ENCODE measurements around the gene CDRT4. TPM values are rescaled to one million over a fixed set of nuclear protein-coding genes. Genes with fewer than 3 reads are reported as not detected.
A peak's percentile ranks its signal among the peaks of the same experiment; 100 is the strongest.
"Not testable (repeated sequence)": the region's sequence is repeated elsewhere in the genome, so short reads cannot be mapped to it uniquely, and the experiment has no call there.

Gene CDRT4
- 14.7 TPM for total RNA-seq

- DNase-seq (ENCODE audit: low spot score) (no peak), ATAC-seq (no peak)
- intact Hi-C loops (cut with DNase I), result no loop called here
These were observed at the start of gene CDRT4 for GRCh38 chr17:15467592-15467991. Gene CDRT4 (minus strand): TSS chr17:15467621. CDS start chr17:15440238, 27,383 bp downstream.

- intact Hi-C loops (cut with DNase I), result no loop called here
- DNase-seq (ENCODE audit: low spot score) (no peak), ATAC-seq (no peak)
These were observed 48.7 kb upstream of the CDRT4 start for GRCh38 chr17:15516150-15516549.

GRCh38 chr17:15514469-15514868 is 47.0 kb upstream of the CDRT4 start:
- ATAC-seq, result no peak
- no peak for DNase-seq (ENCODE audit: low spot score)
- intact Hi-C loops (cut with DNase I), result no loop called here

GRCh38 chr17:15513856-15514459 is 46.5 kb upstream of the CDRT4 start:
- intact Hi-C loops (cut with DNase I), result no loop called here
- ATAC-seq (no peak), DNase-seq (ENCODE audit: low spot score) (no peak)

- DNase-seq (ENCODE audit: low spot score) (no peak), ATAC-seq (peak; percentile 65)
- intact Hi-C loops (cut with DNase I), result no loop called here
These were observed 45.8 kb upstream of the CDRT4 start for GRCh38 chr17:15513058-15513791.

- intact Hi-C loops (cut with DNase I), result no loop called here
- DNase-seq (ENCODE audit: low spot score) (no peak), ATAC-seq (peak; percentile 50)
These were observed 44.8 kb upstream of the CDRT4 start for GRCh38 chr17:15512071-15512709.

GRCh38 chr17:15511142-15511541 is 43.7 kb upstream of the CDRT4 start:
- intact Hi-C loops (cut with DNase I), result no loop called here
- ATAC-seq (no peak), DNase-seq (ENCODE audit: low spot score) (no peak)

GRCh38 chr17:15510361-15510760 is 42.9 kb upstream of the CDRT4 start:
- intact Hi-C loops (cut with DNase I), result no loop called here
- DNase-seq (ENCODE audit: low spot score) (no peak), ATAC-seq (no peak)

- DNase-seq (ENCODE audit: low spot score) (no peak), ATAC-seq (no peak)
- intact Hi-C loops (cut with DNase I), result no loop called here
These were observed 41.7 kb upstream of the CDRT4 start for GRCh38 chr17:15509095-15509494.

- intact Hi-C loops (cut with DNase I), result no loop called here
- no peak for ATAC-seq
These were observed 41.0 kb upstream of the CDRT4 start for GRCh38 chr17:15508466-15508865.

GRCh38 chr17:15507896-15508295 is 40.5 kb upstream of the CDRT4 start:
- intact Hi-C loops (cut with DNase I), result no loop called here
- DNase-seq (ENCODE audit: low spot score) (no peak), ATAC-seq (no peak)

More at GRCh38 chr17:15508466-15508865, 41.0 kb upstream of the CDRT4 start:
- DNase-seq (ENCODE audit: low spot score), result no peak

- ATAC-seq (no peak), DNase-seq (ENCODE audit: low spot score) (no peak)
- intact Hi-C loops (cut with DNase I), result no loop called here
These were observed 39.6 kb upstream of the CDRT4 start for GRCh38 chr17:15507001-15507400.

GRCh38 chr17:15505708-15506107 is 38.3 kb upstream of the CDRT4 start:
- intact Hi-C loops (cut with DNase I); DNase-seq (ENCODE audit: low spot score): not testable (repeated sequence)

GRCh38 chr17:15503731-15504130 is 36.3 kb upstream of the CDRT4 start:
- ATAC-seq (no peak), DNase-seq (ENCODE audit: low spot score) (no peak)
- intact Hi-C loops (cut with DNase I), result loop anchor here (2.0 kb wide), 1 partner anchor 243 kb away; no protein-coding TSS in a partner anchor

More at GRCh38 chr17:15505708-15506107, 38.3 kb upstream of the CDRT4 start:
- not testable (repeated sequence) for ATAC-seq

- DNase-seq (ENCODE audit: low spot score) (peak; percentile 97), ATAC-seq (peak; percentile 97)
- intact Hi-C loops (cut with DNase I), result loop anchor here (2.0 kb wide), 1 partner anchor 242 kb away; no protein-coding TSS in a partner anchor
These were observed 35.1 kb upstream of the CDRT4 start for GRCh38 chr17:15502369-15503112.

- intact Hi-C loops (cut with DNase I), result loop anchor here (2.0 kb wide), 1 partner anchor 241 kb away; no protein-coding TSS in a partner anchor
- DNase-seq (ENCODE audit: low spot score) (no peak), ATAC-seq (peak; percentile 6)
These were observed 34.4 kb upstream of the CDRT4 start for GRCh38 chr17:15501793-15502192.

GRCh38 chr17:15501282-15501681 is 33.9 kb upstream of the CDRT4 start:
- intact Hi-C loops (cut with DNase I), result no loop called here
- ATAC-seq, result no peak
- DNase-seq (ENCODE audit: low spot score), result no peak

- ATAC-seq (no peak), DNase-seq (ENCODE audit: low spot score) (no peak)
- intact Hi-C loops (cut with DNase I), result no loop called here
These were observed 30.7 kb upstream of the CDRT4 start for GRCh38 chr17:15498107-15498506.
